K562 (cell line): ENCODE measurements around the gene LCE7A. TPM values are rescaled to one million over a fixed set of nuclear protein-coding genes. Genes with fewer than 3 reads are reported as not detected.

ENCODE experiments used
- ATAC-seq: fragments of 200-7000 bp; cut with Tn5 transposase; 3 replicates; pipeline ENCODE4 v1.9.1; 2020; ENCODE audit warnings: moderate library complexity
- BruUV-seq: library from RNA; stranded (reverse); fragments of 400-500 nt; replicated peaks from 2 replicates; lab custom pipeline; 2021; lab: Mats Ljungman, UMichigan
- CTCF ChIA-PET: fragments of 300-600 bp; formaldehyde crosslinking; extraction: SDS; loops from one replicate; lab custom pipeline; 2021; ENCODE audit warnings: low intra/inter-chr PET ratio; lab: Yijun Ruan, JAX
- POLR2A ChIA-PET: fragments of 300-600, 350-650 bp; sonication (Branson Sonifier 250); formaldehyde crosslinking; extraction: SDS; loops from one replicate; lab custom pipeline; 2021; ENCODE audit warnings: antibody characterized with exemption, inconsistent platforms; lab: Yijun Ruan, JAX
- DNase-seq, 4 experiments: peaks; one replicate each; pipeline versions ENCODE4 v3.0.0 to v3.0.0-alpha.2; 2011 to 2018; ENCODE audit warnings: low spot score in 3 of 4, mixed read lengths in 3 of 4; ENCODE audit errors: extremely low read depth in 1 of 4
- FAIRE-seq: peaks from 2 replicates; lab custom pipeline; 2011; peaks lifted over from hg19 to GRCh38; lab: Jason Lieb, UNC
- H2AFZ ChIP-seq: 2 replicates; pipeline ENCODE4 v1.6.0; 2011; ENCODE audit warnings: low read depth, low read length, control low read depth, inconsistent platforms
- H3K27ac ChIP-seq: fragments of 200-600 bp; 3 replicates; pipeline ENCODE4 v1.8.0; 2011; ENCODE audit warnings: low read depth, mild to moderate bottlenecking, control low read depth, inconsistent platforms, low read length, moderate library complexity, mixed read lengths; ENCODE audit errors: extremely low read depth
- H3K27me3 ChIP-seq, 2 experiments: fragments of 300-600 bp in 1 of 2; 2 replicates in 1 of 2; 3 replicates in 1 of 2; pipeline versions ENCODE4 v1.6.0 to v1.8.0; 2011; ENCODE audit warnings: inconsistent platforms in 2 of 2, low read length in 2 of 2, mild to moderate bottlenecking in 1 of 2, mixed read lengths in 1 of 2, moderate library complexity in 1 of 2; ENCODE audit not compliant: control insufficient read depth in 2 of 2, insufficient read depth in 2 of 2
- H3K36me3 ChIP-seq: fragments of 300-600 bp; 3 replicates; pipeline ENCODE4 v1.8.0; 2011; ENCODE audit warnings: mild to moderate bottlenecking, low read length, inconsistent platforms; ENCODE audit not compliant: control insufficient read depth, insufficient read depth
- H3K4me1 ChIP-seq, 2 experiments: fragments of 200-600 bp in 1 of 2; replicated peaks in 1 of 2; 2 replicates in 1 of 2; 3 replicates in 1 of 2; pipeline versions ENCODE4 v1.5.1 to v1.8.0; 2011; ENCODE audit warnings: inconsistent platforms in 2 of 2, low read length in 2 of 2, mild to moderate bottlenecking in 1 of 2, mixed read lengths in 1 of 2, moderate library complexity in 1 of 2; ENCODE audit not compliant: control insufficient read depth in 2 of 2, insufficient read depth in 2 of 2
- H3K4me2 ChIP-seq: 2 replicates; pipeline ENCODE4 v1.6.1; 2011; ENCODE audit warnings: low read length, control low read depth, inconsistent platforms, mixed read lengths; ENCODE audit not compliant: insufficient read depth
- H3K4me3 ChIP-seq: fragments of 200-600 bp; sonication (generic), shearing (Covaris generic); 2 replicates; pipeline ENCODE4 v1.5.1; 2016; ENCODE audit warnings: control low read depth, inconsistent platforms
- H3K79me2 ChIP-seq: fragments of 200-600 bp; 3 replicates; pipeline ENCODE4 v1.8.0; 2011; ENCODE audit warnings: low read length, inconsistent platforms; ENCODE audit not compliant: control insufficient read depth, insufficient read depth
- H3K9ac ChIP-seq, 2 experiments: 2 replicates each; pipeline versions ENCODE4 v1.6.0 to v1.6.1; 2011; ENCODE audit warnings: low read depth in 2 of 2, low read length in 2 of 2, control low read depth in 1 of 2, inconsistent platforms in 1 of 2, mild to moderate bottlenecking in 1 of 2, mixed read lengths in 1 of 2; ENCODE audit not compliant: insufficient read depth in 1 of 2
- H3K9me1 ChIP-seq: one replicate; pipeline ENCODE4 v1.6.0; 2011; ENCODE audit warnings: inconsistent platforms, mild to moderate bottlenecking, low read length, moderate library complexity; ENCODE audit not compliant: control insufficient read depth, insufficient read depth
- H3K9me3 ChIP-seq: replicated peaks from 2 replicates; pipeline ENCODE4 v1.5.1; 2011; ENCODE audit warnings: low read depth, low read length, inconsistent platforms; ENCODE audit not compliant: control insufficient read depth, insufficient read depth
- H4K20me1 ChIP-seq: replicated peaks from 2 replicates; pipeline ENCODE4 v1.6.1; 2011; ENCODE audit warnings: low read length, inconsistent platforms, mixed read lengths; ENCODE audit not compliant: control insufficient read depth, insufficient read depth
- CBFA2T3 ChIP-seq: fragments of 450-650 bp; IDR thresholded peaks from 2 replicates; pipeline ENCODE4 v1.6.1; 2017
- EP400 ChIP-seq: fragments of 450-650 bp; IDR thresholded peaks from 2 replicates; pipeline ENCODE4 v1.6.1; 2017; ENCODE audit warnings: antibody characterized with exemption, mild to moderate bottlenecking, moderate library complexity
- FOXK2 ChIP-seq, 2 experiments: fragments of 450-650 bp; IDR thresholded peaks in 1 of 2; conservative IDR thresholded peaks in 1 of 2; 2 replicates each; pipeline ENCODE4 v1.6.1; 2016; ENCODE audit warnings: low read depth in 2 of 2, mild to moderate bottlenecking in 1 of 2
- MAZ ChIP-seq, 2 experiments: fragments of 450-650 bp in 1 of 2; sonication (generic) in 1 of 2; formaldehyde crosslinking; IDR thresholded peaks in 1 of 2; conservative IDR thresholded peaks in 1 of 2; 2 replicates each; pipeline versions ENCODE4 v1.4.0 to v1.5.0; 2020; ENCODE audit warnings: mild to moderate bottlenecking in 1 of 2, missing genetic modification reagents in 1 of 2
- NCOA6 ChIP-seq: fragments of 450-650 bp; IDR thresholded peaks from 2 replicates; pipeline ENCODE4 v1.6.1; 2017; ENCODE audit warnings: mild to moderate bottlenecking
- PHF20 ChIP-seq: fragments of 450-650 bp; IDR thresholded peaks from 2 replicates; pipeline ENCODE4 v1.6.1; 2018; ENCODE audit not compliant: partially characterized antibody
- PTRF ChIP-seq: fragments of 450-650 bp; IDR thresholded peaks from 2 replicates; pipeline ENCODE4 v1.6.1; 2016; ENCODE audit warnings: mild to moderate bottlenecking, missing genetic modification characterization, missing compliant biosample characterization
- SMAD2 ChIP-seq: fragments of 150-350 bp; IDR thresholded peaks from 2 replicates; pipeline ENCODE4 v1.6.1; 2014; ENCODE audit warnings: low read depth, mild to moderate bottlenecking, low read length
- ZNF3 ChIP-seq: fragments of 250-450 bp; sonication (Bioruptor Pico); IDR thresholded peaks from 2 replicates; pipeline ENCODE4 v1.5.0; 2021; ENCODE audit warnings: mild to moderate bottlenecking, moderate library complexity
- WGBS: fragments of 100-300 bp; shearing (Covaris generic); methylation state at CpG from one replicate; pipeline ENCODE4 v1.1.6; 2016; ENCODE audit warnings: low coverage, mixed read lengths; ENCODE audit not compliant: insufficient coverage; ENCODE audit errors: missing lambda C conversion rate; 5-methylcytosine and 5-hydroxymethylcytosine counted together
- in situ Hi-C: fragments of 300-500 bp; cut with MboI; formaldehyde crosslinking; loops from 4 replicates; pipeline ENCODE4 v1.15.0; 2018; ENCODE audit warnings: inconsistent platforms, mixed read lengths
- intact Hi-C: fragments of 100-400 bp; cut with micrococcal nuclease; formaldehyde crosslinking; loops from 2 replicates; pipeline ENCODE4 v1.14.2; 2022
- polyA plus RNA-seq, 8 experiments: library from polyadenylated mRNA; depleted of rRNA in 4 of 8; stranded (reverse) in 5 of 8; unstranded in 3 of 8; fragments of >200 nt; fragmentation: Nextera tagmentation in 2 of 8; fragmentation: Illumina TruSeq in 1 of 8; extraction: Ambion mirVana in 2 of 8; extraction: Trizol in 1 of 8; gene quantifications; 2 replicates each; pipeline versions ENCODE4 v1.2.1 to v1.2.3, GENCODE V29; 2011 to 2014; ENCODE audit warnings: inconsistent platforms in 1 of 8, missing spikeins in 1 of 8
- total RNA-seq, 7 experiments: library from RNA; depleted of rRNA in 6 of 7; stranded (reverse); fragments of >200 nt in 6 of 7; fragmentation: Illumina TruSeq in 2 of 7; extraction: Trizol in 2 of 7; gene quantifications; 2 replicates each; pipeline versions ENCODE4 v1.2.1 to v1.2.3, GENCODE V29; 2011 to 2021; ENCODE audit warnings: low replicate concordance in 1 of 7
- TF ChIP-seq, protein P1 (sequence below): fragments of 450-650 bp; formaldehyde crosslinking; IDR thresholded peaks from 2 replicates; pipeline ENCODE4 v1.4.0; 2022; ENCODE audit warnings: mild to moderate bottlenecking, moderate library complexity

The LCE7A gene
- total and polyA plus RNA-seq, 9 of the 15 experiments (the other 6 are each of a cell fraction or from before 2014, with no cell fraction given): not detected

DNA sequence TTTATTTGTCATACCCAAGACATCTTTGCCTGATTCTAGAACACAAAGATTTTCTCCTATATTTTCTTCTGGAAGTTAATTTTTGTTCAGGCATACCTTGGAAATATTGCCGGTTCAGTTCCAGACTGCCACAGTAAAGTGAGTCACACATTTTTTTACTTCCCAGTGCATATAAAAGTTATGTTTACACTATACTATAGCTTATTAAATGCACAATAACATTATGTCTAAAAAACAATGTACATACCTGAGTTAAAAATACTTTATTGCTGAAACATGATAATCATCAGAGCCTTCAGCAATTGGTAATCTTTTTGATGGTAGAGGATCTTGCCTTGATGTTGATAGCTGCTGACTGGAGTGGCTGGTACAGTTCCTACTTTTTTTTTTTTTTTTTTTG is 28.3 kb downstream of the LCE7A start:
- H3K9ac ChIP-seq: no peak overlapping the region
- CTCF ChIA-PET: no interaction called here
- ATAC-seq (no peak), FAIRE-seq (no peak), DNase-seq (no peak)
- H2AFZ ChIP-seq: no peak overlapping the region
- no peaks in the 10 kb centered on the region for H3K9me1 ChIP-seq
- H3K79me2 ChIP-seq: no peaks in the 10 kb centered on the region
- no peaks in the 10 kb centered on the region for H3K36me3 ChIP-seq
- H3K4me2 ChIP-seq: no peak overlapping the region
- no peak overlapping the region for H3K27ac ChIP-seq
- H4K20me1 ChIP-seq: no peaks in the 10 kb centered on the region
- H3K27me3 ChIP-seq: peaks cover 0 to 12% of the 10 kb centered on the region in 2 experiments; a peak in 1 of 5 replicates
- intact Hi-C loops: no loop called here
- POLR2A ChIA-PET: interaction anchor here (0.7 kb wide), 1 partner anchor 364 kb away, joined by 5 read pairs; no protein-coding TSS in a partner anchor
- no peak overlapping the region for H3K4me3 ChIP-seq
- WGBS: 0% methylated on average over 1 of the region's 1 CpG
- no TSS peak for BruUV-seq
- H3K4me1 ChIP-seq: no peaks in the 10 kb centered on the region
- no peaks in the 10 kb centered on the region for H3K9me3 ChIP-seq
- in situ Hi-C loops: no loop called here
- TF ChIP-seq, protein P1, sequence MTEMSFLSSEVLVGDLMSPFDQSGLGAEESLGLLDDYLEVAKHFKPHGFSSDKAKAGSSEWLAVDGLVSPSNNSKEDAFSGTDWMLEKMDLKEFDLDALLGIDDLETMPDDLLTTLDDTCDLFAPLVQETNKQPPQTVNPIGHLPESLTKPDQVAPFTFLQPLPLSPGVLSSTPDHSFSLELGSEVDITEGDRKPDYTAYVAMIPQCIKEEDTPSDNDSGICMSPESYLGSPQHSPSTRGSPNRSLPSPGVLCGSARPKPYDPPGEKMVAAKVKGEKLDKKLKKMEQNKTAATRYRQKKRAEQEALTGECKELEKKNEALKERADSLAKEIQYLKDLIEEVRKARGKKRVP: no peak
- TF ChIP-seq ZNF3 (CRISPR knock-in tag) (no peak), PTRF (no peak), PHF20 (no peak), NCOA6 (no peak), MAZ (CRISPR knock-in tag; conservative IDR thresholded peaks at IDR 0.05 in 1 of 2, IDR thresholded peaks at IDR 0.05 in 1 of 2) (no peak), FOXK2 (conservative IDR thresholded peaks at IDR 0.05 in 1 of 2, IDR thresholded peaks at IDR 0.05 in 1 of 2; ENCODE audit: low read depth in 2 of 2) (no peak), SMAD2 (no peak), EP400 (no peak), CBFA2T3 (no peak)
